ENCODE data around the gene CCDC91. TPM values are rescaled to one million over a fixed set of nuclear protein-coding genes. Genes with fewer than 3 reads are reported as not detected.

CCDC91 gene
- total RNA-seq, 4 donors from 2014 or later, result 19.0 to 38.1 (median 23.1) TPM

- TF ChIP-seq POLR2AphosphoS5 (IDR thresholded peaks at IDR 0.05) (no peak), POLR2A (IDR thresholded peaks at IDR 0.05) (no peak), EP300 (IDR thresholded peaks at IDR 0.05) (no peak), CTCF (IDR thresholded peaks at IDR 0.05) (no peak)
- Histone ChIP-seq H3K4me3 (no peak overlapping the region), H3K36me3 (no peaks in the 10 kb centered on the region), H3K9me3 (no peaks in the 10 kb centered on the region), H3K4me1 (no peaks in the 10 kb centered on the region), H3K27ac (no peak overlapping the region), H3K27me3 (no peaks in the 10 kb centered on the region)
- DNase-seq (ENCODE audit: low spot score in 2 of 2), result no peak
- WGBS, result 43% methylated on average over 1 of the region's 1 CpG
Observed at GRCh38 chr12:28390206-28390605, 199.9 kb downstream of the CCDC91 start.

GRCh38 chr12:28390761-28391385, 200.6 kb downstream of the CCDC91 start:
- Histone ChIP-seq H3K4me1 (no peaks in the 10 kb centered on the region), H3K27ac (no peak overlapping the region), H3K36me3 (no peaks in the 10 kb centered on the region), H3K9me3 (no peaks in the 10 kb centered on the region), H3K27me3 (no peaks in the 10 kb centered on the region), H3K4me3 (no peak overlapping the region)
- no peak for DNase-seq (ENCODE audit: low spot score in 2 of 2)
- WGBS, result 41% methylated on average over 4 of the region's 4 CpGs
- TF ChIP-seq POLR2AphosphoS5 (IDR thresholded peaks at IDR 0.05) (no peak), EP300 (IDR thresholded peaks at IDR 0.05) (no peak), CTCF (IDR thresholded peaks at IDR 0.05) (no peak), POLR2A (IDR thresholded peaks at IDR 0.05) (no peak)

- DNase-seq (ENCODE audit: low spot score in 2 of 2), result no peak
- peaks cover 10% of the 10 kb centered on the region for H3K36me3 ChIP-seq
- H3K4me3 ChIP-seq, result no peak overlapping the region
- no peaks in the 10 kb centered on the region for H3K27me3 ChIP-seq
- WGBS, result 89% methylated on average over 1 of the region's 1 CpG
- TF ChIP-seq POLR2A (IDR thresholded peaks at IDR 0.05) (no peak), CTCF (IDR thresholded peaks at IDR 0.05) (no peak), EP300 (IDR thresholded peaks at IDR 0.05) (no peak), POLR2AphosphoS5 (IDR thresholded peaks at IDR 0.05) (no peak)
- H3K27ac ChIP-seq, result no peak overlapping the region
- no peaks in the 10 kb centered on the region for H3K9me3 ChIP-seq
- H3K4me1 ChIP-seq, result no peaks in the 10 kb centered on the region
Observed at GRCh38 chr12:28409892-28410291, 219.6 kb downstream of the CCDC91 start.

- Histone ChIP-seq H3K27ac (no peak overlapping the region), H3K36me3 (peaks cover 6% of the 10 kb centered on the region), H3K4me1 (no peaks in the 10 kb centered on the region), H3K27me3 (no peaks in the 10 kb centered on the region), H3K4me3 (no peak overlapping the region), H3K9me3 (no peaks in the 10 kb centered on the region)
- 90% methylated on average over 6 of the region's 6 CpGs for WGBS
- no peak for DNase-seq (ENCODE audit: low spot score in 2 of 2)
- TF ChIP-seq POLR2AphosphoS5 (IDR thresholded peaks at IDR 0.05) (no peak), POLR2A (IDR thresholded peaks at IDR 0.05) (no peak), CTCF (IDR thresholded peaks at IDR 0.05) (no peak), EP300 (IDR thresholded peaks at IDR 0.05) (no peak)
Observed at GRCh38 chr12:28413460-28414109, 223.3 kb downstream of the CCDC91 start.

- 13% methylated on average over 1 of the region's 1 CpG for WGBS
- TF ChIP-seq POLR2AphosphoS5 (IDR thresholded peaks at IDR 0.05) (no peak), POLR2A (IDR thresholded peaks at IDR 0.05) (no peak), EP300 (IDR thresholded peaks at IDR 0.05) (no peak), CTCF (IDR thresholded peaks at IDR 0.05) (no peak)
Observed at GRCh38 chr12:28415755-28416154, 225.5 kb downstream of the CCDC91 start.

More at GRCh38 chr12:28415755-28416154, 225.5 kb downstream of the CCDC91 start:
- H3K4me1 ChIP-seq, result no peaks in the 10 kb centered on the region
- no peaks in the 10 kb centered on the region for H3K9me3 ChIP-seq
- H3K27ac ChIP-seq, result no peak overlapping the region
- peaks cover 6% of the 10 kb centered on the region for H3K36me3 ChIP-seq
- DNase-seq (ENCODE audit: low spot score in 2 of 2), result no peak
- H3K4me3 ChIP-seq, result no peak overlapping the region
- H3K27me3 ChIP-seq, result no peaks in the 10 kb centered on the region

Data from suprapubic skin (tissue), 4 donors.